Retinal pigment epithelial cell (primary cell): ENCODE data around the gene KCND3.

Source experiments
- DNase-seq: peaks from one replicate; pipeline ENCODE4 v3.0.0-alpha.2; 2010; ENCODE audit warnings: low read depth
- H3K4me3 ChIP-seq: 2 replicates; pipeline ENCODE4 v1.5.1; 2011; ENCODE audit warnings: mild to moderate bottlenecking, low read length, control low read depth, moderate library complexity
- CTCF ChIP-seq: conservative IDR thresholded peaks from 2 replicates; pipeline ENCODE4 v1.5.1; 2011; ENCODE audit warnings: low read depth, low read length, control low read depth, inconsistent platforms

KCND3 gene

GRCh38 chr1:111989531-111990025 is at the start of gene KCND3:
KCND3 (minus strand) TSS chr1:111989668.
- no peak for DNase-seq
- no peak for TF ChIP-seq CTCF
- peak within 1 kb of the TSS; percentile 28 for H3K4me3 ChIP-seq

- TF ChIP-seq CTCF: no peak
- DNase-seq: no peak
- H3K4me3 ChIP-seq: no peak overlapping the region
Observed at GRCh38 chr1:112034277-112034676, 44.8 kb upstream of the KCND3 start.

- TF ChIP-seq CTCF: no peak
- no peak overlapping the region for H3K4me3 ChIP-seq
- DNase-seq: no peak
Observed at GRCh38 chr1:112033439-112034120, 44.1 kb upstream of the KCND3 start.

GRCh38 chr1:112030157-112030556 is 40.7 kb upstream of the KCND3 start:
- TF ChIP-seq CTCF: no peak
- no peak overlapping the region for H3K4me3 ChIP-seq
- DNase-seq: no peak

- no peak for TF ChIP-seq CTCF
- no peak for DNase-seq
- H3K4me3 ChIP-seq: no peak overlapping the region
Observed at GRCh38 chr1:112027696-112028095, 38.2 kb upstream of the KCND3 start.

- no peak for TF ChIP-seq CTCF
- H3K4me3 ChIP-seq: no peak overlapping the region
- no peak for DNase-seq
Observed at GRCh38 chr1:112026501-112026900, 37.0 kb upstream of the KCND3 start.

- no peak for DNase-seq
- no peak for TF ChIP-seq CTCF
- no peak overlapping the region for H3K4me3 ChIP-seq
Observed at GRCh38 chr1:112026016-112026415, 36.5 kb upstream of the KCND3 start.
